Measurements from ENCODE around the gene TMEM164.

GRCh38 chrX:110046001-110046400 is 43.1 kb downstream of the TMEM164 start:
- TF ChIP-seq POLR2A (IDR thresholded peaks at IDR 0.05), result no peak
- TF ChIP-seq, protein P1, sequence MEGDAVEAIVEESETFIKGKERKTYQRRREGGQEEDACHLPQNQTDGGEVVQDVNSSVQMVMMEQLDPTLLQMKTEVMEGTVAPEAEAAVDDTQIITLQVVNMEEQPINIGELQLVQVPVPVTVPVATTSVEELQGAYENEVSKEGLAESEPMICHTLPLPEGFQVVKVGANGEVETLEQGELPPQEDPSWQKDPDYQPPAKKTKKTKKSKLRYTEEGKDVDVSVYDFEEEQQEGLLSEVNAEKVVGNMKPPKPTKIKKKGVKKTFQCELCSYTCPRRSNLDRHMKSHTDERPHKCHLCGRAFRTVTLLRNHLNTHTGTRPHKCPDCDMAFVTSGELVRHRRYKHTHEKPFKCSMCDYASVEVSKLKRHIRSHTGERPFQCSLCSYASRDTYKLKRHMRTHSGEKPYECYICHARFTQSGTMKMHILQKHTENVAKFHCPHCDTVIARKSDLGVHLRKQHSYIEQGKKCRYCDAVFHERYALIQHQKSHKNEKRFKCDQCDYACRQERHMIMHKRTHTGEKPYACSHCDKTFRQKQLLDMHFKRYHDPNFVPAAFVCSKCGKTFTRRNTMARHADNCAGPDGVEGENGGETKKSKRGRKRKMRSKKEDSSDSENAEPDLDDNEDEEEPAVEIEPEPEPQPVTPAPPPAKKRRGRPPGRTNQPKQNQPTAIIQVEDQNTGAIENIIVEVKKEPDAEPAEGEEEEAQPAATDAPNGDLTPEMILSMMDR (IDR thresholded peaks at IDR 0.05), result no peak

Data from right lobe of liver (tissue), 4 donors.